HPDE6-E6E7 (cell line): ENCODE data around the gene DCC.

Experiments used
- DNase-seq: peaks from one replicate; pipeline ENCODE4 v3.0.0; 2011; ENCODE audit warnings: missing footprints; ENCODE audit errors: extremely low spot score

DCC gene

DNA sequence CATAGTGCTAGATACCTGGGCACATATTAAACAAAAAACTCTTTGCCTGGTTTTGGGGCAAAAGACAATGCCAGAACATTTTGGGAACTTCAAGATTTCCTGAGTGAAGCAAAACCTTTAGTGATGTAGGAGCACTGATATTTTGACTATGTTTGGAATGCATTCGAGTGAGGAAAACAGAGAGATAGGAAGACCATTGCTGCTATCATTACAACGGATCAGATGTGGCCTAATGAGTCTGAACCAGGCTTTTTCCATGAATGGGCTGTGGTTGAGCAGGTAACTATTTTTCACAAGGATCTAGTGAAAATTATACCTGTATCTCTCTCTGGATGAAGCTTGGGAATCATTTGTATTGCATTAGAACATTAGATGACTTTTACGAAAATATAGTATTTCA, 562.2 kb downstream of the DCC start:
- no peak for DNase-seq

DNA sequence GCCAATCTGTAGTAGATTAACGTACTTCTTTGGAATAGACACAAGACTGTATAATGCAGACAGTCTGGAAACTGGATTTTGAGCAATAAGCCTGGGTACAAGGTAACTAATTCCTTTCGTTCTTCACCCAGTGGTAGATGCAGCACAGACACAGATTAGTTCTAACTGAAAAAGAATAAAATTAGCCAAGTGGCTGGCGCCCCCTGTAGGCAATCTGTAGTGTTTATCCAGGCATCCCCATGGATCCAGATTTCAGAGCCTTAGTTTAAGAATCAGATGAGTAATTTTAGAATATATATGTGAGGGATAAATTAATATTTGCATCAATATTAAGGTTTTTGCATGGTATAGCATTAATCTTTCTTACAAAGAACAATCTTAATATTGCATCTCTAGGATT, 563.9 kb downstream of the DCC start:
- DNase-seq = no peak

DNA sequence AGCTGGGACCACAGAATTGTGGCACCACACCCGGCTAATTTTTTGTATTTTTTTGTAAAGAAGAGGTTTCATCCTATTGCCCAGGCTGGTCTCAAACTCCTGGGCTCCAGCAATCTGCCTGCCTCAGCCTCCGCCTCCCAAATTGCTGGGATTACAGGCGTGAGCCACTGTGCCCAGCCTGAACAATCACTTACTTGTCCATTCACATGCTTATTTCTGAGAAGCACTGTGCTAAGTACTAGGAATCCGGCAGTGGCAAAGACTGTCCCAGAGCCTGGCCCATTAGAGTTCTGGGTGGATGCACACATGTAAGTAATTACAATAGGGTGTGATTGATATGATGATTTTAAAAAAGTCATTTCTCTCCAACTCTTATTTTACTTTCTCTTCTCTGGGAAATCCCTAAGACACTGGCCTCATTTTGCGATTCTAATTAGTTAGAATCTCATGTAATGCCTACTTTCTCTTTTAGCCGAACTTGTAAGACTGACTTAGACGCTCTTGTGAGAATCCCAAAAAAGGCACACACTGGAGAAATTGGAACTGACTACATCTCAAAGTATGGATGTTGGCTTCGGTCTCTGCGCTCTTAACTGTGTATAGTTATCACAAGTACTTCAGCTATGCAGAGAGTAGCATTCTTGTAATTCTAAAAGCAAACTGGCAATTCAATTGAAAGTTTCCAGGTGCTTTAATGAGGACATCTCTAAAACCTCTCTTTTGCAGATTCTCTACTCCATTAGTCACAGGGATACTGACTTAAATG, 567.7 kb downstream of the DCC start:
- DNase-seq = no peak

DNA sequence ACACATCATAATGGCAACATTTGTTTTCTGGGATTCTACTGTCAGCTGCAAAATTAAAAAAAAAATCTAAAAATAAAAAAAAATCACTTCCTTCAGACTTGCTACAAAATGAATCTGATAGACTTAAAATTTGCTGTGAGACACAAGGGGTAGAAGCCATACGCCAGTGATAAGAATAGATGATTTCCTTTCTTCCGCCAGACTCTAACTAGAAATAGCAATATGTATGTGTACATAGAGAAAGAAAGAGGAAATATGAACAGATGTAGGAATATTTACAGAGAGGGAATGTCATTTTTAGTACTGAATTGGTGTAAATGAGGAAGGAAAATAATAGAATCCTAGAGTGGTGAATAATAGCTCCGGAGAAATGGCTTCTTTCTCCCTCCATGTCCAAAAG, 574.2 kb downstream of the DCC start:
- no peak for DNase-seq

DNA sequence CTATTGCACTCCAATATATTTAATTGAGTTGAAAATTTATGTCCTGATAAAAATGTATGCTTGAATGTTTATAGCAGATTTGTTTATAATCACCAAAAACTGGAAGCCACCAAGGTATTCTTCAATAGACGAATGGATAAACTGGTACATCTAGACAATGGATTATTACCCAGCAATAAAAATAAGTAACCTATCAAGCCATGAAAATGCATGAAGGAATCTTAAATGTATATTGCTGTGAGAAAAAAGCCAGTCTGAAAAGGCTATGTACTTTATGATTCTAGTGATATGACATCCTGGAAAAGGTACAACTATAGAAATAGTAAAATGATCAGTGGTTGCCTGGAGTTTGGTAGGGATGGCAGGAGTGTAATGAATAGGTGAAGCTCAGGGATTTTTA, 580.7 kb downstream of the DCC start:
- DNase-seq = no peak

DNA sequence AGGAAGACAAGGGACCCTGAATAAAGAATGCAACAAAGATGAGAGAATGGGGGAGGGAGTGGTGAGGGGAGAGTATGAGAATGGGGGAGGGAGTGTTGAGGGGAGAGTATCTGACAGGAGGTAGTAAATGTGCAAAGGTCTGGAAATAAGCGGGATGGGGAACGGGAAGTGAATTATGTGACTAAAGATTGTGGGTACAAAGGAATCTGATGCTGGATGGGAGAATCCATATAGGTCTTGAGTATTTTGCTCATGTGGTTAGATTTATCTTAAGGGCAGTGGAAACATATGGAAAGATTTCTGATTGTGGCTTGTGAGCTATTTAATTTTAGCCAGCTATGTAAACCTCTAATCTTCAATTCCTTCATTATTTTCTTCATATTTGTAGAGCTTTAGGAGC, 593.4 kb downstream of the DCC start:
- no peak for DNase-seq

DNA sequence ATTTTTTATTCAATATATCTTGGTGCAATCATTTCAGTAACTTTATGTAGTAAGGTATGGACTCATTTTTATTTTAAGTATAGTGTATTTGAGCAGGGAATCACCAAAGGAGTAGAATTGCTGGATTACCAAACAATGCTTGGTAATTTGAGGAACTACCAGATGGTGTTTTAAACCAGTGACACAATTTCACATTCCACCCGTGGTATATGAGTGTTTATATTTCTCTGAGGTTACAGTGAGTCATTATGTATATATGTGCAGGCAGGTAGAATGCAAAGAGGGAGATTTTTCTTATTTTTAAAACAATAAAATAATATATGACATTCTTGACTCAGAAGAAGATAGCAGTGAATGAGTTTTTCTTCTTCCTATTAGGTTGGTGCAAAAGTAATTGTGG, 596.9 kb downstream of the DCC start:
- DNase-seq = peak; percentile 28

DNA sequence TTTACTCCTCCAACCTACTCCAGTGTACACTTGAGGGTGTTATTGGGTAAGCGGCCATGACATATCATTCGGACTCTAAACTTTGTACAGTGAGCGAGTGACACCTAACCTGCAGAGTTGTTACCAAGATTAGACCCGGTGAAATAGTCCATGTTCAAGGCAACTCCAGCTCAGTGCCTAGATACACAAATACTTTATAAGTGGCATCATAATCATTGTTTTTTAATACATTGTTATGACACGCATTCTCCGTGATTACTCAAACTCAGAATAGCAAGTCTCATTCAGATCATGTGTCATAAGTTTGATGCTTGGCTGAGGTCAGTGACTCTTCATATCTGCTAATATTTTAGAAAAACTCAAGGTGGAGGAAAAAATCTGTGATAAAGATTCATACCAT, 597.8 kb downstream of the DCC start:
- DNase-seq = no peak

DNA sequence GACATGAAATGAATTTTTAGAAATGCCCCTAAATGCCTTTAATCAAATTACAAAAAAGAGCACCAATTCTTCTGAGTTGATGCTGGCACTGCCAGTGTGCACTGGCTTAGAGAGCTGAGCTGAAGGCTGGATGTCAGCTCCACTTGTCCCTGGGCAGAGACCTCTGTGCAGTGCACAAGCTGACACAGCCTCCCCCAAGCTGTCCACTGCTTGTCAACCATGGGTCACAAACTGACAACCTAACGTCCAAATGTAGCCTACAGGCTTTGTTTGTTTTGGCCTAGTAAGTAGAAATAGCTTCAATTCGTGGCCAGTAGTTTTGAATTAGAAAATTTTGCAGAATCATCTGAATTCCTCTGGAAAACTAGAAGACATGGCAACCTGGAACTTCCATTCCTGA, 605.6 kb downstream of the DCC start:
- DNase-seq = no peak

DNA sequence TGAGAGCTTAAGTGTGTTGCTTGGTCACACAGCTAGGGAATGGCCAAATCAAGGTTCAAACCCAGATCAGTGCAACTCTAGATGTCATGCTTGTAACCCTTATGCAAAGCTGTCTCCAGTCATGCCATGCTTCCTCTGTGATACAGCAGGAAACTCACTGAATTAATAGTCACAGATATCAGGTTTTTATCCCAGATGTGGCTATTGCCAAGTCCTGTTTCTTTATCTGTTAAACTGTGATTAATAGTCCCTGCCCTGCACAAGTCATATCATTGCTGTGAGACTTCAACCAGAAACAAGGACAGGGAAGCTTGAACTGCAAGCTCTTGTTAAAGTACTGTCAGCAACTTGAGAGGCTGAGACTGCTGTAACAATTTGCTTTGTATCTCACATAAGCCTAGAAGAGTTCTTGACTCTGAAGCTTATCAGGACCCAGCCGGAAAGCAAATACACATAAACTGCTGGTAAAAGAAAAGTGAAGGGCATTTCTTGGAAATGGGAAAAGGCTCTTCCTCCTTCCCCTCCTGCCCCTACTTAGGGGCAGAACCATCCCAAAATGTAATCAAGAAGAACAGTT, 609.0 kb downstream of the DCC start:
- DNase-seq = no peak

DNA sequence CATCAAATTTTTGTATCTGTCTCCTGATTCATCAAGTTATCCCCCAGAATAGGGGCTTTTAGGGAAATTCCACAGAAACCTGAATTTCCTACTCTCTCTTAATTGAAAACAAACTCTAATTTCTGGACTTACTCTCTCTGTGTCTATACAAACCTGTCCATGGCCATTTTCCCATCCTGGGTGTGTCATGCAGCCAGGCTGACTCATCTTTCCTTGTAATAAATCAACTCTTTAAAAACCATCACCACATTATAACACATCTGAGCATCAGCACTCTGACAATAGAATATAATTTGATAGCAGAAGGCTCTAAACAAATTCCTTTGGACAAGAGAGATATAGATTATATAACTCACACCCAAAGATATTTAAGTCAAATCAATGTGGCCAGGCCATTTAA, 610.2 kb downstream of the DCC start:
- DNase-seq = no peak

DNA sequence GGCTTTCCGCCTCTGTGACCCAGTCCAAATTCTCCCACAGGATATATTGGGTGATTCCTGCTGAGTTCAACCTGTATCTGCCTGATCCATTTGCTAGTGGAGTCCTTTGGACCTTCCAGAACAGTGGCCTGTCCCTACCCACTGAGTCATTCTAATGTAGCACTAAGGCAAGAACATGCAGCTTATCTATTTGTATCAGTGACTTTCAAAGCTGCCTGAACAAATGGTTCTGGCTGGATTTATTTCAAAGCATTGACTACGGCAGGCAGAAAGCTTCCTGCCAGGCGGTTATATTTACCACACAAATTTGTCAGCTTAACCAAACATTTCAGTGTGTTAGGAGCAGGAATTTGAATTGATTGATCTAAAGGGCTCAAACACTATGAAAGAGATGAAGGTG, 613.4 kb downstream of the DCC start:
- no peak for DNase-seq

DNA sequence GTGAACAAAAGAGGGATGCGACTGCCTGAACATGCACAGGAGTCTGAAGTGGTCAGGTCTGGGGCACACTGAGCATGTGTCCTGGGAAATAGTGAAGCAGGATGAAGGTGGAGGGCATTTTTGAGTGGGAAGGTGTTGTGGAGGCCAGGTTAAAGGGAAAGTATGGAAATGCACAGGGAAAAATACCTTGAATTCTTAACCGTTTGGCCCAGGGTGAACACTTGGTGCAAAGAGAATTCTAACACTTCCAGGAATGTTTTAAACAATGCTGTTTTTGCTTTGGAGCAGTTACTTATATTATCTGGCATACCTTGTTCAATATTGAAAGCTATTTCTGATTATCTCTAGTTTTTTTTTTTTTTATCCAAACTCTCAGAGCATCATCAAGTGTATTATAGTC, 623.5 kb downstream of the DCC start:
- DNase-seq = no peak

DNA sequence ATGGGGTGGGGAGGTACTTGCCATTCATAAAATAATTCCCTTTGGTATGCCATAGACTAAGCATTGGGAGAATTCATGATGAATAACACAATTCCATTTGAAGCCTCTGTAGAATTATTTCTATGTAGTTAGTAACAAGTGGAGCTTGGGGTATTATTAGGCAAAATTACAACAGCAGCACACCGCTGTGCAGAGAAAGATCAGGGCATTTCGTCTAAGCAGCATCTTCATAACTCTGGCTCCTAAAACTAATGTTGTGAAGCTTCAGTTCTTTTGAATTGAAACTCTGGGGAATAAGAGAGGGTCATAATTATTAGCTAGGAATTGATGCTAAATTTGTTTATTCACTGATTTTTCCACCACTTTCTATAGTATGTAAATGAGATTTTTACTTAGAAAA, 630.7 kb downstream of the DCC start:
- no peak for DNase-seq

DNA sequence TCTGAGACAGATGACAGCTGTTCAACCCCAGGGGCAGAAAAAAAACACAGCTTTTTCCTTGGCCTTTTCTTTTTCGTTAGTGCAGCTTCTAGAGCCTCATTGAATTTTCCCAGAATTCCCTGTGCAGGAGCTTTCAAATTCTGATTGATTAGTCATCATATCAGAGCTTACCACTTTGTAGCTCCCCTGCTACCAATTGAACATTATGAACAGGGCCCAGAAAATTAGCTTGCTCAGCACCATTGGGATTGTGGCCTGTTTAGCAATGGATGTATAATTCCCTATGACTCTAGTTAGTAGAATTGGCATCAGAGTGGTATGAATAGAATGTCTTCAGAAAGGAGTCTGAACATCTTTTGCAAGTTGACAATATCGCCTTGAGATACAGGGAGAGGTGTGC, 631.1 kb downstream of the DCC start:
- no peak for DNase-seq

DNA sequence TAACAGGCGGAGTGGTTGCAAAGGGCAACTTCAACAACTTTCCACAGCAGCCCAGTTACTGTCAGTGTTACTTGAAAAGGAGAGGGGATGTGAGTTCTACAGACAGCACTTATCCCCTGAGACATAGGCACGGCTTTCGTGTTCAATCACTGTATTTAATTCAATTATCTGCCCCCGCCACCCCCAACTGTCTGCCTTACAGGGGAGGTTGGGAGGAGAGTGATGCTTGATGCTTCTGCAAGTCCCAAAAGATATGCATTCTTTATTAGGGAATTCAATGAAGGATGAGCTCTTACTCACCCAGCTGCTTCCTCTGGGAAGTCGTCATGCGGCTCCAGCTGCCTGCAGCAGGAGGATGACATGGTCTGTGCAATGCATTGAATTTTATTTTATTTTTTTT, 639.9 kb downstream of the DCC start:
- no peak for DNase-seq

DNA sequence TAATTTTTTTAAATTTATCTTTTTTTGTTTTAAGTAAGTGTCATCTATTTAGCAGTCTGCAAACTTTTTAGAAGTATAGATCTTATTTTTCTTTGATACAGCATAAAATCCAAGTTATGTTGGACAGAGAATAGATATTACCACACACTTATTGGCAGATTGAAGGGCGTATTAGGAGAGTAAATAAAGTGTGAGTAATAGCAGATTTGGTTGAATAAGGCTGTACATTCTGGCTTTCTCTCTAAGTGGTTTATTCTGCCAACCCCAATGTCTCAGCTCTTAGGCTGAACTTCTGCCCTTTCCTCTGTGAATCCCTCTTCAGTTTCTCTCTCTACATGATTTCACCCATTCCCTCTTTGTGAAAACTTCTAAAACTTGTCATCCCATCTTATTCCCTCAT, 651.2 kb downstream of the DCC start:
- DNase-seq = no peak

DNA sequence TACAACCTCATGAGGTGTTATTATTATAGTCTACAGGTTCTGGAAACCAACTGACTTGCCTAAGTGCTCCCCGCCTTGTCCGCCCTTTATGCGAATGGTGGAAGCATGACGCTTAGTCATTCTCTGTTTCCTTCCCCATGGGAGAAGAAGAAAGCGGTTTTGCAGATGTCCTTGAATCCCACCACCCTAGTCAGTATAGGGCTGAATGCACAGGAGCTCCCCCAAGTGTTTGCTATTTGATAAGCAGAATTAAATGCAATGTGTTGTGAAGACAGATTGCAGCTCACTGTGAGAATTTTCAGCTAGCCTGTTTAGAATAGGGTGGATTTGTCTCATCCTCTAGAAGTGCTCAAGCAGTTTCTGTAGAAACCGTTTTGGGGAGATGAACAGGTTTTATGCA, 652.0 kb downstream of the DCC start:
- DNase-seq = no peak

DNA sequence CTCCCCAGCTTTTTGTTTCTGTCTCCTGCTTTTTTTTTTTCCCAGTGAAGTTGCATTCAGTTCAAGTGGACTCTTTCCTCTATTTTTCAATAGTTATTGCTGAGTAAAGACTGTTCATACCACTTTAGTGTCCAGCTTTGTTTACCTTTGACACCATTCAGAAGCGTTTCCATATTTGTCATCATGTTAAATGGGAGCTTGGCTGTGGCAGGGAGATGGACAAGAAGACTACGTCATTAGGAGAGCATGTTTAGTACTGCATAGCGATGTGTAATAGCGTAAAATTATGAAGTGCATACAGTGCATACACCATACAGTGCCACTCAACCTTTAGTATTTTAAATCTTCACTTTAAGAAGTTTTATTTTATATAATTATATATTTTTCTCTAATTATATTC, 655.9 kb downstream of the DCC start:
- DNase-seq = no peak

DNA sequence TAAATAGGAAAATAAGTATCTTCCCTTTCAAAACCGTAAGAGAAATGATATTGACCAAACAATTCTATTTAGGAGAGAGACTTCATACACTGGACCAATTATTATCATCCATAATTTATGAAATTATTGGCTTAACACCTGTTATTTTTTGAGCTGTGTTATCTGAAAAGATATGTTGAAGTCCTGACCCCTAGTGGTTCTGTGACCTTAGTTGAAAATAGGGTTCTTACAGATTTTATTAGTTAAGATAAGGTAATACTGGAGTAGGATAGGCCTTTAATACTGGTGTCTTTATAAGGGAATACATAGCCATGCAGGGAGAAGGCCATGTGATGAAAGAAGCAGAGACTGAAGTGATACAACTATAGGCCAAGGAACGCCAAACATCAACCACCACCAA, 659.6 kb downstream of the DCC start:
- no peak for DNase-seq

DNA sequence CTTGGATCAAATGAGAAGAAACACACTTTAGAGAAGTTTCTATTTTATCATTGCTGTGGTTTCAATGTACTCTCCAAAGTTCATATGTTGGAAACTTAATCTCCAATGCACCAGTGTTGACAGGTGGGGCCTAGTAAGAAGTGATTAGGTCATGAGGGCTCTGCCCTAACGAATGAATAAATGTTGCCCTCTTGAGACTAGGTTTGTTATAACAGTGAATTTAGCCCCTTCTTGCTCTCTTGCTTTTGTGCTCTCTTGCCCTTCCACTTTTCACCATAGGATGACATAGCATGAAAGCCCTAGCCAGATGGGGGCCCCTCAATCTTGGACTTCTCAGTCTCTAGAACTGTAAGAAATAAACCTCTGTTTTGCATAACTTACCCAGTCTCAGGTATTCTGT, 664.8 kb downstream of the DCC start:
- DNase-seq = no peak

DNA sequence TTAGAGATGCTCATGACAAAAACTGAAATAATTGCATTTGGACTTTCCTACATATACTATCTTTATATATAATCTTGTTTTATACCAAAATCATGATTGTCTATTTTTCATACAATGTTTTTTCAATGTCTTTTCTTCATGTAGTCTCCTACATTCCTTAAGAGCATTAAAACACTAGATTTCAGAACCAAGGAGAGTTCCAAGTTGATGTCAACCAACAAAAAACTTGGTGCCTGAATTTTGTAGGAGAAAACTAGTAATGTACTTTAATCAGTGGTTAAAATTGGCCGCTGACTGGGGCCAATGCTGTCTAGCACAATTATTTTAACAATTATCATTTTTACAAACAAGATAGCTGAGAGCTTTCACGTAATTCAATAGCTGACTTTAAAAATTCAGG, 678.8 kb downstream of the DCC start:
- DNase-seq = no peak

DNA sequence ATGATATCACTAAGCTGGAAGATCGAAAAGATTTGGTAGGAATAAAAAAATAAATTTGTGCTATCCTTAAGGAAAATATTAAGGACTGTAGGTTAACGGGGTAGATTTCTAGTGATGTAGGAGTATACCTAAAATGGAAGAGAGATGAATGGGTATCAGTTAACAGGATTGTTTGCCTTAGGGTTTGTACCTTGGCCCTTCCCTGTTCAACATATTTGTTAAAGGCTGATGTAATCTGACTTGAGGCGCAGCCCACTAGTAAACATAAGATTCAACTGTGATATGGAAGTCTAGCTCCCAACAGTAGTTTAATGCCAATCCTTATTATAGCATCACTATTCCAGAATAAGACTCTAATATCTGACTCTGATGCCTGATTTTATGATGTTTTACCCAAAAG, 685.2 kb downstream of the DCC start:
- no peak for DNase-seq

DNA sequence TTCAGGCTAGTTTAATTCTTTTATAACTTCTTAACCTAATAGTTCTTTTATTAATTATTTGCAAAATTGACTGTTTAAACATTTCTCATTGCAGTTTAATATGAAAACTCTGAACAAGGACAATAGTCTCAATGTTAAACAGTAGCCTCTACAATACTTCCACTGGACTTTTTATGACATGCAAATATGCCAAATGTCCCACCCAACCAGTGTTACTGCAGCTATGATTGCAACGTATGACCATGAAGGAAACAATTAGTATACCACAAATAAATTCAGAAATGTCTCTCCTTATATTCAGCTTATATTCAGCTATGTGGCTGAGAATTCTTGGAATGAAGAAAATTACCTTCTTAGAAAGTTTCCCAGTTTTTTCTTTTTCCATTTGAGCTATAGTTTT, 688.6 kb downstream of the DCC start:
- no peak for DNase-seq
